ENCODE measurements around the gene DAD1.

DNA sequence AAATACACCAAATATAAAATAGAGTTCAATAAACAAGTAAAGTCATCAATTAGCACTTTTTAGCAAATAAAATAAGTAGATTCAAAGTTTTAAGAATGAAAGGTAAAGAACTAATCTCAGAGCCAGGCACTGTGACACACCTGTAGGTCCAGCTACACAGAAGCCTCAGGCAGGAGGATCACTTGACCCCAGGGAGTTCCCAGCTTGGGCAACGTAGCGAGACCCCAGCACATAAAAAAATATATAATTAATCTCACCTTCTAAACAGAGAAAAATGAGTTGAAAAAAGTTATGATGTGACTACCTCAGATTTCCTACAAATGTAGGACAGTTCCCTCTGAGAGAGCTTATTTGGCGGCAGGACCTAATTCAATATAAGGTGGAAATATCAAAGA lies 19.3 kb downstream of the DAD1 start:
- TF ChIP-seq, protein P1, sequence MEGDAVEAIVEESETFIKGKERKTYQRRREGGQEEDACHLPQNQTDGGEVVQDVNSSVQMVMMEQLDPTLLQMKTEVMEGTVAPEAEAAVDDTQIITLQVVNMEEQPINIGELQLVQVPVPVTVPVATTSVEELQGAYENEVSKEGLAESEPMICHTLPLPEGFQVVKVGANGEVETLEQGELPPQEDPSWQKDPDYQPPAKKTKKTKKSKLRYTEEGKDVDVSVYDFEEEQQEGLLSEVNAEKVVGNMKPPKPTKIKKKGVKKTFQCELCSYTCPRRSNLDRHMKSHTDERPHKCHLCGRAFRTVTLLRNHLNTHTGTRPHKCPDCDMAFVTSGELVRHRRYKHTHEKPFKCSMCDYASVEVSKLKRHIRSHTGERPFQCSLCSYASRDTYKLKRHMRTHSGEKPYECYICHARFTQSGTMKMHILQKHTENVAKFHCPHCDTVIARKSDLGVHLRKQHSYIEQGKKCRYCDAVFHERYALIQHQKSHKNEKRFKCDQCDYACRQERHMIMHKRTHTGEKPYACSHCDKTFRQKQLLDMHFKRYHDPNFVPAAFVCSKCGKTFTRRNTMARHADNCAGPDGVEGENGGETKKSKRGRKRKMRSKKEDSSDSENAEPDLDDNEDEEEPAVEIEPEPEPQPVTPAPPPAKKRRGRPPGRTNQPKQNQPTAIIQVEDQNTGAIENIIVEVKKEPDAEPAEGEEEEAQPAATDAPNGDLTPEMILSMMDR (IDR thresholded peaks at IDR 0.05): no peak
- no peak for TF ChIP-seq POLR2A (IDR thresholded peaks at IDR 0.05)
- no peak for TF ChIP-seq EP300 (IDR thresholded peaks at IDR 0.05)
- TF ChIP-seq POLR2AphosphoS5 (IDR thresholded peaks at IDR 0.05): no peak

Data from sigmoid colon (tissue), 4 donors.